GM21576 (cell line): Measurements from ENCODE around the gene CDH22.

ENCODE experiments used
- ATAC-seq: cut with Tn5 transposase; IDR thresholded peaks from one replicate; pipeline ENCODE4 v1.9.1; 2021; ENCODE audit warnings: mild to moderate bottlenecking, moderate library complexity; ENCODE audit not compliant: unreplicated experiment

CDH22 gene

GRCh38 chr20:46323557-46323956 lies 15.3 kb upstream of the CDH22 start:
- no peak for ATAC-seq

GRCh38 chr20:46322641-46323040 lies 14.3 kb upstream of the CDH22 start:
- ATAC-seq = no peak

- ATAC-seq = no peak
Observed at GRCh38 chr20:46317685-46318177, 9.4 kb upstream of the CDH22 start.

GRCh38 chr20:46316984-46317684 lies 8.8 kb upstream of the CDH22 start:
- no peak for ATAC-seq

GRCh38 chr20:46315311-46315710 lies 7.0 kb upstream of the CDH22 start:
- ATAC-seq = no peak

GRCh38 chr20:46312945-46313861 lies 4.9 kb upstream of the CDH22 start:
- ATAC-seq = no peak

GRCh38 chr20:46312075-46312944 lies 4.0 kb upstream of the CDH22 start:
- ATAC-seq = no peak

- ATAC-seq = no peak
Observed at GRCh38 chr20:46311719-46312074, 3.4 kb upstream of the CDH22 start.

- ATAC-seq = no peak
Observed at GRCh38 chr20:46311039-46311650, 2.8 kb upstream of the CDH22 start.

GRCh38 chr20:46309945-46310344 lies 1.6 kb upstream of the CDH22 start:
- ATAC-seq = no peak

GRCh38 chr20:46307999-46308257 lies 370 bp downstream of the CDH22 start:
- ATAC-seq = no peak

- peak; percentile 58 for ATAC-seq
Observed at GRCh38 chr20:46307139-46307998, 929 bp downstream of the CDH22 start.

- ATAC-seq = no peak
Observed at GRCh38 chr20:46306743-46307138, 1.6 kb downstream of the CDH22 start.

- no peak for ATAC-seq
Observed at GRCh38 chr20:46305973-46306360, 2.3 kb downstream of the CDH22 start.

GRCh38 chr20:46305331-46305972 lies 2.8 kb downstream of the CDH22 start:
- ATAC-seq = no peak

- no peak for ATAC-seq
Observed at GRCh38 chr20:46304852-46305251, 3.4 kb downstream of the CDH22 start.

- no peak for ATAC-seq
Observed at GRCh38 chr20:46304361-46304760, 3.9 kb downstream of the CDH22 start.

- no peak for ATAC-seq
Observed at GRCh38 chr20:46303176-46303956, 4.9 kb downstream of the CDH22 start.

- no peak for ATAC-seq
Observed at GRCh38 chr20:46302106-46302505, 6.2 kb downstream of the CDH22 start.
